ENCODE results near the gene PCSK7.

DNA sequence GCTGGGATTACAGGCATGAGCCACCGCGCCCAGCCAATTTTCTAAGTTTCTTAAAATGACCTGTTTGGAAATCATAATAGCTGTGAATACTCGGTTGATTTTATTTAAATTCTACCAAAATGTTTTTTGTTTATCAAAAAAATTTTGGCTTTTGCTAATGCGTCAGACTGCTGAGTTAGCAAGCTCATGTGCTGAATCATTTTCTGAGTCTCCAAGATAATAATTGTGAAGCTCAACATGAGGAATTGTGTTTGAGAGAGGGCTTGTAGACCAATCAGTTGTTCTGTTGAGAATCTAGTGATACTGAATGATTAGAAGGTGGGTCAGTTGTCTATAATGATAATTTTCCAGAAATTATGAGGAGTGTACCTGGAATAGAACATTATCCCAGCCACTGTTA is 16.5 kb upstream of the PCSK7 start:
- no peak for TF ChIP-seq POLR2A (IDR thresholded peaks at IDR 0.05)
- TF ChIP-seq, protein P1, sequence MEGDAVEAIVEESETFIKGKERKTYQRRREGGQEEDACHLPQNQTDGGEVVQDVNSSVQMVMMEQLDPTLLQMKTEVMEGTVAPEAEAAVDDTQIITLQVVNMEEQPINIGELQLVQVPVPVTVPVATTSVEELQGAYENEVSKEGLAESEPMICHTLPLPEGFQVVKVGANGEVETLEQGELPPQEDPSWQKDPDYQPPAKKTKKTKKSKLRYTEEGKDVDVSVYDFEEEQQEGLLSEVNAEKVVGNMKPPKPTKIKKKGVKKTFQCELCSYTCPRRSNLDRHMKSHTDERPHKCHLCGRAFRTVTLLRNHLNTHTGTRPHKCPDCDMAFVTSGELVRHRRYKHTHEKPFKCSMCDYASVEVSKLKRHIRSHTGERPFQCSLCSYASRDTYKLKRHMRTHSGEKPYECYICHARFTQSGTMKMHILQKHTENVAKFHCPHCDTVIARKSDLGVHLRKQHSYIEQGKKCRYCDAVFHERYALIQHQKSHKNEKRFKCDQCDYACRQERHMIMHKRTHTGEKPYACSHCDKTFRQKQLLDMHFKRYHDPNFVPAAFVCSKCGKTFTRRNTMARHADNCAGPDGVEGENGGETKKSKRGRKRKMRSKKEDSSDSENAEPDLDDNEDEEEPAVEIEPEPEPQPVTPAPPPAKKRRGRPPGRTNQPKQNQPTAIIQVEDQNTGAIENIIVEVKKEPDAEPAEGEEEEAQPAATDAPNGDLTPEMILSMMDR (IDR thresholded peaks at IDR 0.05): no peak
